ENCODE results near the gene KANK4.

Gene KANK4

GRCh38 chr1:62263006-62263813 lies 56.0 kb downstream of the KANK4 start:
- TF ChIP-seq CTCF (IDR thresholded peaks at IDR 0.05; ENCODE audit: low read depth, low read length): no peak
- H3K4me1 ChIP-seq: no peaks in the 10 kb centered on the region
- no peaks in the 10 kb centered on the region for H3K36me3 ChIP-seq
- H3K27me3 ChIP-seq: no peaks in the 10 kb centered on the region
- no peak for DNase-seq
- no peak overlapping the region for H3K4me3 ChIP-seq (ENCODE audit: low read depth, low read length)
- no peaks in the 10 kb centered on the region for H3K9me3 ChIP-seq

DNA sequence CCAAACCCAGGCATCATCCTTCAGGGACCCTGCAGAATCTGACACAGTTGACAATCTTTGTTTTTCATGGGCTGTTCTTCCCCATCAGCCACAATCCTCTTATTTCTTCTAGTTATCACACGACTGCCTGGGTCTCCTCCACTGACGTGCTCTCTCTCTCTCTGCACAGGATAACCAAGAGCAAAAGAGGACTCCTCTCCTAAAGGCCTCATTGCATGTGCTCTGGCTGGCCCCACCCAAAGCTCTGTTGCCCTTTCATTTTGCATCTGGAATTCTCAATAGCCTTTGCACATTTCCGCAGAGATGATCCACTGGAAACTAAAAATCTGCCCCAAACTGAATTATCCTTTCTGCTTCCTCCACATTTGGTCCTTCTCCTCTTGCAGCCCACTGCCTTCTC lies 58.5 kb downstream of the KANK4 start:
- Histone ChIP-seq H3K36me3 (no peaks in the 10 kb centered on the region), H3K27me3 (no peaks in the 10 kb centered on the region), H3K4me1 (no peaks in the 10 kb centered on the region), H3K9me3 (no peaks in the 10 kb centered on the region), H3K4me3 (ENCODE audit: low read depth, low read length) (no peak overlapping the region)
- TF ChIP-seq CTCF (IDR thresholded peaks at IDR 0.05; ENCODE audit: low read depth, low read length): no peak
- DNase-seq: no peak

- no peak for DNase-seq
- H3K27me3 ChIP-seq: no peaks in the 10 kb centered on the region
- no peaks in the 10 kb centered on the region for H3K4me1 ChIP-seq
- H3K9me3 ChIP-seq: no peaks in the 10 kb centered on the region
- no peaks in the 10 kb centered on the region for H3K36me3 ChIP-seq
- H3K4me3 ChIP-seq (ENCODE audit: low read depth, low read length): no peak overlapping the region
- TF ChIP-seq CTCF (IDR thresholded peaks at IDR 0.05; ENCODE audit: low read depth, low read length): no peak
Measured at GRCh38 chr1:62259551-62259950, 59.7 kb downstream of the KANK4 start.

GRCh38 chr1:62250126-62250726 lies 69.0 kb downstream of the KANK4 start:
- no peaks in the 10 kb centered on the region for H3K36me3 ChIP-seq
- DNase-seq: peak; percentile 53
- no peaks in the 10 kb centered on the region for H3K27me3 ChIP-seq
- no peaks in the 10 kb centered on the region for H3K9me3 ChIP-seq
- no peaks in the 10 kb centered on the region; the same call in 1 of the 2 replicates for H3K4me1 ChIP-seq
- no peak overlapping the region for H3K4me3 ChIP-seq (ENCODE audit: low read depth, low read length)
- TF ChIP-seq CTCF (IDR thresholded peaks at IDR 0.05; ENCODE audit: low read depth, low read length): no peak

- Histone ChIP-seq H3K9me3 (no peaks in the 10 kb centered on the region), H3K36me3 (no peaks in the 10 kb centered on the region), H3K4me1 (no peaks in the 10 kb centered on the region; the same call in 1 of the 2 replicates), H3K27me3 (no peaks in the 10 kb centered on the region), H3K4me3 (ENCODE audit: low read depth, low read length) (no peak overlapping the region)
- no peak for TF ChIP-seq CTCF (IDR thresholded peaks at IDR 0.05; ENCODE audit: low read depth, low read length)
- peak; percentile 76 for DNase-seq
Measured at GRCh38 chr1:62247391-62248168, 71.7 kb downstream of the KANK4 start.
